H9 (cell line): ENCODE measurements around the gene GATA5. TPM values are rescaled to one million over a fixed set of nuclear protein-coding genes. Genes with fewer than 3 reads are reported as not detected.

Source experiments
- DNase-seq: peaks from one replicate; pipeline ENCODE4 v3.0.0-alpha.2; 2017
- H2AFZ ChIP-seq: one replicate; pipeline ENCODE4 v1.6.1; 2013; ENCODE audit warnings: mild to moderate bottlenecking, low read length, control low read depth, moderate library complexity
- H2AK5ac ChIP-seq: 2 replicates; pipeline ENCODE4 v1.6.1; 2013; ENCODE audit warnings: low read length, control low read depth, mixed read lengths; ENCODE audit not compliant: insufficient read length
- H2BK120ac ChIP-seq: one replicate; pipeline ENCODE4 v1.6.1; 2013; ENCODE audit warnings: low read depth, mild to moderate bottlenecking, low read length, control low read depth, inconsistent platforms; ENCODE audit not compliant: poor library complexity, severe bottlenecking
- H2BK12ac ChIP-seq: 2 replicates; pipeline ENCODE4 v1.6.1; 2013; ENCODE audit warnings: low read length, control low read depth, mixed read lengths, low read depth; ENCODE audit not compliant: insufficient read length
- H2BK15ac ChIP-seq: 2 replicates; pipeline ENCODE4 v1.6.1; 2013; ENCODE audit warnings: low read depth, low read length, control low read depth
- H2BK20ac ChIP-seq: one replicate; pipeline ENCODE4 v1.6.1; 2013; ENCODE audit warnings: low read depth, mild to moderate bottlenecking, low read length, control low read depth, inconsistent platforms; ENCODE audit not compliant: poor library complexity, severe bottlenecking
- H2BK5ac ChIP-seq: 2 replicates; pipeline ENCODE4 v1.6.1; 2013; ENCODE audit warnings: low read length, control low read depth, mixed read lengths; ENCODE audit not compliant: insufficient read length
- H3K14ac ChIP-seq: 2 replicates; pipeline ENCODE4 v1.6.1; 2013; ENCODE audit warnings: low read length, control low read depth; ENCODE audit not compliant: insufficient read depth
- H3K18ac ChIP-seq: 2 replicates; pipeline ENCODE4 v1.6.1; 2013; ENCODE audit warnings: low read depth, mild to moderate bottlenecking, mixed read lengths, low read length, control low read depth; ENCODE audit not compliant: insufficient read length
- H3K23ac ChIP-seq: 2 replicates; pipeline ENCODE4 v1.6.1; 2013; ENCODE audit warnings: low read length, control low read depth, mixed read lengths, low read depth; ENCODE audit not compliant: insufficient read length
- H3K23me2 ChIP-seq: 2 replicates; pipeline ENCODE4 v1.6.1; 2013; ENCODE audit warnings: low read depth, mild to moderate bottlenecking, mixed read lengths, low read length, control low read depth; ENCODE audit not compliant: insufficient read length, poor library complexity, severe bottlenecking
- H3K27ac ChIP-seq: 2 replicates; pipeline ENCODE4 v1.5.1; 2013; ENCODE audit warnings: low read length, control low read depth, mixed read lengths, low read depth; ENCODE audit not compliant: insufficient read length
- H3K27me3 ChIP-seq: 2 replicates; pipeline ENCODE4 v1.6.1; 2013; ENCODE audit warnings: low read length, control low read depth, inconsistent platforms; ENCODE audit not compliant: insufficient read depth
- H3K4ac ChIP-seq: 2 replicates; pipeline ENCODE4 v1.6.1; 2013; ENCODE audit warnings: low read depth, mild to moderate bottlenecking, control low read depth, inconsistent platforms, low read length, moderate library complexity
- H3K4me1 ChIP-seq: 2 replicates; pipeline ENCODE4 v1.6.1; 2013; ENCODE audit warnings: low read length, control low read depth, inconsistent platforms; ENCODE audit not compliant: insufficient read depth
- H3K4me2 ChIP-seq: 2 replicates; pipeline ENCODE4 v1.6.1; 2013; ENCODE audit warnings: low read length, control low read depth, mixed read lengths; ENCODE audit not compliant: insufficient read length, insufficient read depth
- H3K56ac ChIP-seq: 2 replicates; pipeline ENCODE4 v1.6.1; 2013; ENCODE audit warnings: low read depth, mild to moderate bottlenecking, mixed read lengths, low read length, control low read depth; ENCODE audit not compliant: insufficient read length
- H3K79me1 ChIP-seq: 2 replicates; pipeline ENCODE4 v1.6.1; 2013; ENCODE audit warnings: low read depth, mild to moderate bottlenecking, moderate library complexity, low read length, control low read depth, inconsistent platforms; ENCODE audit not compliant: insufficient read depth, poor library complexity, severe bottlenecking
- H3K79me2 ChIP-seq: 2 replicates; pipeline ENCODE4 v1.6.1; 2013; ENCODE audit warnings: low read length, control low read depth, inconsistent platforms; ENCODE audit not compliant: insufficient read depth
- H3K9ac ChIP-seq: 2 replicates; pipeline ENCODE4 v1.6.1; 2013; ENCODE audit warnings: low read length, control low read depth, mixed read lengths; ENCODE audit not compliant: insufficient read length; ENCODE audit errors: extremely low read depth
- H3K9me3 ChIP-seq: one replicate; pipeline ENCODE4 v1.6.1; 2013; ENCODE audit warnings: low read depth, low read length, inconsistent platforms; ENCODE audit not compliant: control insufficient read depth
- H3T11ph ChIP-seq: one replicate; pipeline ENCODE4 v1.6.1; 2013; ENCODE audit warnings: mild to moderate bottlenecking, low read length, control low read depth, inconsistent platforms
- H4K20me1 ChIP-seq: one replicate; pipeline ENCODE4 v1.6.1; 2013; ENCODE audit not compliant: control insufficient read depth, insufficient read length, insufficient read depth
- H4K5ac ChIP-seq: 2 replicates; pipeline ENCODE4 v1.6.1; 2013; ENCODE audit warnings: low read depth, mild to moderate bottlenecking, mixed read lengths, low read length, control low read depth; ENCODE audit not compliant: insufficient read length
- H4K8ac ChIP-seq: replicated peaks from 2 replicates; pipeline ENCODE4 v1.6.1; 2013; ENCODE audit warnings: low read length, control low read depth, mixed read lengths, low read depth; ENCODE audit not compliant: insufficient read length
- H4K91ac ChIP-seq: 2 replicates; pipeline ENCODE4 v1.6.1; 2013; ENCODE audit warnings: low read depth, mild to moderate bottlenecking, moderate library complexity, mixed read lengths, low read length, control low read depth; ENCODE audit not compliant: insufficient read length
- H3K27ac Mint-ChIP-seq, 3 experiments: 2 replicates in 2 of 3; 3 replicates in 1 of 3; pipeline ENCODE4 v1.8.0; 2020 to 2021; ENCODE audit warnings: mixed read lengths in 3 of 3, mild to moderate bottlenecking in 1 of 3, moderate library complexity in 1 of 3
- H3K27me3 Mint-ChIP-seq: 2 replicates; pipeline ENCODE4 v1.8.0; 2021; ENCODE audit warnings: low read depth, mild to moderate bottlenecking, moderate library complexity, mixed read lengths
- H3K36me3 Mint-ChIP-seq, 3 experiments: 2 replicates in 2 of 3; 3 replicates in 1 of 3; pipeline ENCODE4 v1.8.0; 2020 to 2021; ENCODE audit warnings: low read depth in 3 of 3, mixed read lengths in 3 of 3; ENCODE audit not compliant: insufficient read depth in 1 of 3
- H3K4me1 Mint-ChIP-seq, 2 experiments: 2 replicates each; pipeline ENCODE4 v1.8.0; 2020; ENCODE audit warnings: mixed read lengths in 2 of 2
- H3K4me3 Mint-ChIP-seq, 2 experiments: 2 replicates in 1 of 2; 3 replicates in 1 of 2; pipeline ENCODE4 v1.8.0; 2020 to 2021; ENCODE audit warnings: mild to moderate bottlenecking in 2 of 2, mixed read lengths in 2 of 2, moderate library complexity in 1 of 2
- H3K9me3 Mint-ChIP-seq, 2 experiments: 2 replicates in 1 of 2; 3 replicates in 1 of 2; pipeline ENCODE4 v1.8.0; 2020; ENCODE audit warnings: mild to moderate bottlenecking in 2 of 2, mixed read lengths in 2 of 2, moderate library complexity in 1 of 2
- CTCF ChIP-seq: fragments of 200-600 bp; sonication (generic); conservative IDR thresholded peaks from 3 replicates; pipeline ENCODE4 v1.8.0; 2021; ENCODE audit warnings: antibody characterized with exemption, mild to moderate bottlenecking
- WGBS: extraction: QIAGEN DNeasy Blood & Tissue Kit; methylation state at CpG from one replicate; pipeline ENCODE4 v1.1.7; 2013; ENCODE audit warnings: missing lambda C conversion rate, low lambda C conversion rate, mixed read lengths; ENCODE audit not compliant: insufficient read length; ENCODE audit errors: extremely low coverage; 5-methylcytosine and 5-hydroxymethylcytosine counted together
- total RNA-seq: library from RNA; stranded (reverse); gene quantifications from 2 replicates; pipeline ENCODE4 v1.2.1, GENCODE V29; 2021

The GATA5 gene
- total RNA-seq, 1 experiment from 2014 or later = 0.24 TPM

DNA sequence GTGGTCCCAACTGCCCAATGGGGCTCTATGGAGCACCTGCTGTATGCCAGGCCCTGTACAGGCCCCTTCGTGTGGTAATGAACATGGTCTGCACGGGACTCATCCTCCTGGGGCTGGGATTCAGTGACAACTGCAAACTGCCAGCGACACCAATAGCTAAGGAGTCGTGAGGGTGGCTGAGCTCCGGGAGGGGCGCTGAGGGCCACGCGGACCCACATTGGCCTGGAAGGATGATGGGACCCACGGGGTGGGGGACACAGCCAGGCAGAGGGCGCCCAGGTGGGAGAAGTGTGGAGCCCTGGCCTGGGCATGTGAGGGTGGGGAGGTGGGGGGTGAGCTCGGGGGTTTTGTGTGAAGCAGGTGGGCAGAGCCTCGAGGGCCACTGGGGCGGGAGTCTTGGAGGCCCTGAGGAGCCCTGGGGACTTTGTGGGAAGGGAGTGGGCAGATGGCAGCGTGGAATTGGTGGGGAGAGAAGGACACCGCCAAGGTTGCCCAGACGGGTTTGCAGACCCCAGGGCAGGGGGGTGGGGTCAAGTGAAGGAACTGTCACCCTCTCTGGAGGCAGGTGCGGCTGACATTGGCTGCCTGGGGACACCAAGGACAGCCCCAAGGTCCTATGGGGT lies 22.5 kb downstream of the GATA5 start:
- H4K20me1 ChIP-seq = no peaks in the 10 kb centered on the region
- TF ChIP-seq CTCF = no peak
- no peak overlapping the region for H3K18ac ChIP-seq
- H3K79me1 ChIP-seq = no peaks in the 10 kb centered on the region
- H2BK15ac ChIP-seq = no peak overlapping the region
- no peak overlapping the region for H2BK120ac ChIP-seq
- no peak overlapping the region for H2AFZ ChIP-seq
- no peak overlapping the region for H3K9ac ChIP-seq
- H2BK5ac ChIP-seq = no peak overlapping the region
- Mint-ChIP-seq H3K27me3 (peaks cover 8% of the 10 kb centered on the region), H3K4me3 (no peak overlapping the region), H3K9me3 (no peaks in the 10 kb centered on the region), H3K36me3 (no peaks in the 10 kb centered on the region), H3K4me1 (peaks cover 2 to 16% of the 10 kb centered on the region in 2 experiments; a peak in 3 of 4 replicates), H3K27ac (no peak overlapping the region)
- WGBS = no CpG with 5 or more reads among the region's 17 CpGs
- no peak overlapping the region for H4K91ac ChIP-seq
- H3K4ac ChIP-seq = no peak overlapping the region
- no peak overlapping the region for H4K5ac ChIP-seq
- H3K27me3 ChIP-seq = no peaks in the 10 kb centered on the region
- H3T11ph ChIP-seq = no peak overlapping the region
- DNase-seq = no peak
- no peak overlapping the region for H3K4me2 ChIP-seq
- H3K23ac ChIP-seq = no peak overlapping the region
- no peaks in the 10 kb centered on the region for H3K4me1 ChIP-seq
- no peaks in the 10 kb centered on the region for H3K79me2 ChIP-seq
- H3K23me2 ChIP-seq = no peaks in the 10 kb centered on the region
- H2BK20ac ChIP-seq = no peak overlapping the region
- H3K27ac ChIP-seq = no peak overlapping the region
- H2BK12ac ChIP-seq = no peak overlapping the region
- H3K9me3 ChIP-seq = no peaks in the 10 kb centered on the region
- no peak overlapping the region for H4K8ac ChIP-seq
- H3K14ac ChIP-seq = no peak overlapping the region
- H2AK5ac ChIP-seq = no peak overlapping the region
- H3K56ac ChIP-seq = no peak overlapping the region
